NAMALWA (cell line): ENCODE results near the gene KCNMA1.

Experiments
- DNase-seq: peaks from one replicate; pipeline ENCODE4 v3.0.0-alpha.2; 2015; ENCODE audit warnings: low spot score

The KCNMA1 gene

GRCh38 chr10:77110757-77111156, 526.9 kb downstream of the KCNMA1 start:
- no peak for DNase-seq

GRCh38 chr10:77109351-77109994, 528.1 kb downstream of the KCNMA1 start:
- DNase-seq = no peak

GRCh38 chr10:77106676-77107075, 530.9 kb downstream of the KCNMA1 start:
- no peak for DNase-seq

- DNase-seq = no peak
These were observed 531.8 kb downstream of the KCNMA1 start for GRCh38 chr10:77105761-77106221.

- DNase-seq = no peak
These were observed 533.1 kb downstream of the KCNMA1 start for GRCh38 chr10:77104459-77104980.

GRCh38 chr10:77103213-77103612, 534.4 kb downstream of the KCNMA1 start:
- no peak for DNase-seq

GRCh38 chr10:77101341-77101740, 536.3 kb downstream of the KCNMA1 start:
- DNase-seq = no peak

GRCh38 chr10:77099136-77099535, 538.5 kb downstream of the KCNMA1 start:
- no peak for DNase-seq

GRCh38 chr10:77097625-77098024, 540.0 kb downstream of the KCNMA1 start:
- DNase-seq = no peak

GRCh38 chr10:77093126-77093525, 544.5 kb downstream of the KCNMA1 start:
- DNase-seq = no peak

GRCh38 chr10:77091597-77092165, 545.9 kb downstream of the KCNMA1 start:
- no peak for DNase-seq

- DNase-seq = no peak
These were observed 546.9 kb downstream of the KCNMA1 start for GRCh38 chr10:77090381-77091356.

- DNase-seq = no peak
These were observed 550.2 kb downstream of the KCNMA1 start for GRCh38 chr10:77087366-77087765.

- DNase-seq = no peak
These were observed 551.5 kb downstream of the KCNMA1 start for GRCh38 chr10:77086081-77086480.

- DNase-seq = no peak
These were observed 552.3 kb downstream of the KCNMA1 start for GRCh38 chr10:77085344-77085743.

- no peak for DNase-seq
These were observed 553.0 kb downstream of the KCNMA1 start for GRCh38 chr10:77084431-77085144.

GRCh38 chr10:77082601-77083252, 554.9 kb downstream of the KCNMA1 start:
- DNase-seq = peak; percentile 0

GRCh38 chr10:77081481-77081891, 556.1 kb downstream of the KCNMA1 start:
- no peak for DNase-seq

GRCh38 chr10:77080361-77081027, 557.1 kb downstream of the KCNMA1 start:
- no peak for DNase-seq

GRCh38 chr10:77079592-77080300, 557.9 kb downstream of the KCNMA1 start:
- DNase-seq = no peak
